A549 (cell line): ENCODE measurements around the gene ACTL7B.

ENCODE experiments used
- CHD2 ChIP-seq: fragments of 150-350 bp; IDR thresholded peaks from 2 replicates; pipeline ENCODE4 v1.6.1; 2014; ENCODE audit warnings: low read length; ENCODE audit not compliant: partially characterized antibody
- CTCF ChIP-seq: fragments of >200 bp; sonication (Bioruptor Twin); formaldehyde crosslinking; IDR thresholded peaks from 3 replicates; pipeline ENCODE4 v1.5.1; 2016
- EHMT2 ChIP-seq: fragments of 200-600 bp; sonication (generic); IDR thresholded peaks from 2 replicates; pipeline ENCODE4 v1.6.1; 2016; ENCODE audit warnings: antibody characterized with exemption, low read depth, mild to moderate bottlenecking, moderate library complexity
- EP300 ChIP-seq, 2 experiments: fragments of >200 bp; sonication (Bioruptor Twin); formaldehyde crosslinking; IDR thresholded peaks; 2 replicates in 1 of 2; 3 replicates in 1 of 2; pipeline ENCODE4 v1.6.1; 2016 to 2017
- FOXS1 ChIP-seq: fragments of 250-450 bp; sonication (Bioruptor Pico); IDR thresholded peaks from 2 replicates; pipeline ENCODE4 v1.5.0; 2020; ENCODE audit warnings: mild to moderate bottlenecking, moderate library complexity
- JUNB ChIP-seq: fragments of >200 bp; sonication (Bioruptor Twin); formaldehyde crosslinking; IDR thresholded peaks from 2 replicates; pipeline ENCODE4 v1.6.1; 2016
- KDM1A ChIP-seq: fragments of 200-600 bp; sonication (generic); IDR thresholded peaks from 2 replicates; pipeline ENCODE4 v1.6.1; 2016; ENCODE audit warnings: low read depth, mild to moderate bottlenecking
- PHF8 ChIP-seq: fragments of 200-600 bp; sonication (generic); IDR thresholded peaks from 2 replicates; pipeline ENCODE4 v1.6.1; 2016; ENCODE audit warnings: low read depth, mild to moderate bottlenecking, antibody characterized with exemption, moderate library complexity, borderline replicate concordance
- POLR2A ChIP-seq: IDR thresholded peaks from 2 replicates; pipeline ENCODE4 v1.6.1; 2012; ENCODE audit warnings: mild to moderate bottlenecking, low read length
- RCOR1 ChIP-seq: fragments of 150-350 bp; IDR thresholded peaks from 2 replicates; pipeline ENCODE4 v1.6.1; 2014; ENCODE audit warnings: antibody characterized with exemption, low read length, low read depth
- REST ChIP-seq: fragments of 200-600 bp; sonication (generic); IDR thresholded peaks from 2 replicates; pipeline ENCODE4 v1.6.1; 2016; ENCODE audit warnings: antibody characterized with exemption, mild to moderate bottlenecking, moderate library complexity
- RNF2 ChIP-seq: fragments of 200-600 bp; sonication (generic); IDR thresholded peaks from 2 replicates; pipeline ENCODE4 v1.6.1; 2016; ENCODE audit warnings: low read depth, mild to moderate bottlenecking, antibody characterized with exemption, moderate library complexity, borderline replicate concordance

GRCh38 chr9:108861464-108861863 is 5.7 kb upstream of the ACTL7B start:
- TF ChIP-seq CTCF (no peak), PHF8 (no peak), RNF2 (no peak), JUNB (no peak), CHD2 (no peak), POLR2A (no peak), FOXS1 (CRISPR knock-in tag) (no peak), KDM1A (no peak), REST (no peak), EP300 (IDR thresholded peaks at IDR 0.05) (no peak), EHMT2 (no peak), RCOR1 (no peak)
